Gastroesophageal sphincter (tissue), 3 donors: ENCODE results near the gene TGFB3.

ENCODE experiments used
- POLR2AphosphoS5 ChIP-seq: sonication (generic); formaldehyde crosslinking; IDR thresholded peaks from one replicate; pipeline ENCODE4 v1.6.1; 2017; ENCODE audit warnings: antibody characterized with exemption
- TF ChIP-seq, protein P1 (sequence below), 4 experiments: fragments of 200-600 bp in 2 of 4; fragments of 450-650 bp in 2 of 4; sonication (generic) in 1 of 4; IDR thresholded peaks; one replicate each; pipeline ENCODE4 v1.5.1; 2017 to 2019; ENCODE audit warnings: antibody characterized with exemption in 4 of 4, mild to moderate bottlenecking in 2 of 4, moderate library complexity in 2 of 4

DNA sequence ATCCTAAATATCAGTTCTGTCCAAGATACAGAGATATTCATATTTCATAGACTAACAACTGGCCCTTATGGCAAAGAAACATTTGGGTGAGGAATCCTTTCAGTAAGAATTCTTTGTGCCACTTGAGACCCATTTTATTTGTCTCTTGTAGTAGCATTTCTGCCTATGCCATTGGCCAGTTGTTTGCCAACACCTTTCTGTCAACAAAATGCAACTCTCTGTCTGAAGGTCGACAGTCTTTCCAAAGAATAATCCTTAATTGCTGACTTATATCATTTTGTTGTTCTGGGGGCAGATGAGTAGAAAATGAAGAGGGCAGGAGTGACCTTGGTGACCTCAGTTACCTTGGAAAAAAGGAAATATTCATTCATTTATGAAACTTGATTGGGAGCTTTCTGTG lies 14.7 kb upstream of the TGFB3 start:
- TF ChIP-seq, protein P1, sequence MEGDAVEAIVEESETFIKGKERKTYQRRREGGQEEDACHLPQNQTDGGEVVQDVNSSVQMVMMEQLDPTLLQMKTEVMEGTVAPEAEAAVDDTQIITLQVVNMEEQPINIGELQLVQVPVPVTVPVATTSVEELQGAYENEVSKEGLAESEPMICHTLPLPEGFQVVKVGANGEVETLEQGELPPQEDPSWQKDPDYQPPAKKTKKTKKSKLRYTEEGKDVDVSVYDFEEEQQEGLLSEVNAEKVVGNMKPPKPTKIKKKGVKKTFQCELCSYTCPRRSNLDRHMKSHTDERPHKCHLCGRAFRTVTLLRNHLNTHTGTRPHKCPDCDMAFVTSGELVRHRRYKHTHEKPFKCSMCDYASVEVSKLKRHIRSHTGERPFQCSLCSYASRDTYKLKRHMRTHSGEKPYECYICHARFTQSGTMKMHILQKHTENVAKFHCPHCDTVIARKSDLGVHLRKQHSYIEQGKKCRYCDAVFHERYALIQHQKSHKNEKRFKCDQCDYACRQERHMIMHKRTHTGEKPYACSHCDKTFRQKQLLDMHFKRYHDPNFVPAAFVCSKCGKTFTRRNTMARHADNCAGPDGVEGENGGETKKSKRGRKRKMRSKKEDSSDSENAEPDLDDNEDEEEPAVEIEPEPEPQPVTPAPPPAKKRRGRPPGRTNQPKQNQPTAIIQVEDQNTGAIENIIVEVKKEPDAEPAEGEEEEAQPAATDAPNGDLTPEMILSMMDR (IDR thresholded peaks at IDR 0.05): no peak
- TF ChIP-seq POLR2AphosphoS5: no peak
